ENCODE measurements around the gene USP28.

USP28 gene

DNA sequence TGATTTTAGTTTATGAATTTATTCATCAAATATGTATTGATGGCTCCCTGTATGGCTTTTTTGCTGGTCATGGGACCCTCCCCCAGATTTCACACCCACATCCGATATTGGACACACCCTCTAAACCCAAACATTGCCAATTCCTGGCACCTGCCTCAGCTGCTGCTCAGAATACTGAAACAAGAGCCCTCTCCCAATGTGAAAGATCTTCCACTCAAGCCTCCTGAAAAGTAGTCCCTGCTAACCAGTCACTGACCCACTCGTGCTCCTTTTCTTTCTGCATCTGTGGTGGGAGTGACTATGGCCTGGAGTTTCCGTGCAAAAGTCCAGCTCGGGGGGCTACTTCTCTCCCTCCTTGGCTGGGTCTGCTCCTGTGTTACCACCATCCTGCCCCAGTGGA, 95.9 kb downstream of the USP28 start, which contains the start of gene CLDN25:
Gene CLDN25 (plus strand): TSS at position 301 of the 400 bp plus-strand sequence. CDS start 0 bp downstream, at position 301.
- Histone ChIP-seq H3K9me3 (ENCODE audit: insufficient read depth, low read depth, low read length) (no peaks in the 10 kb centered on the region), H3K79me2 (ENCODE audit: control insufficient read depth, insufficient read depth, low read length, poor library complexity) (no peaks in the 10 kb centered on the region), H3K18ac (ENCODE audit: low read length) (no peak within 1 kb of the TSS), H2BK12ac (ENCODE audit: low read length) (no peak within 1 kb of the TSS), H3K23ac (ENCODE audit: low read length) (no peak within 1 kb of the TSS), H4K8ac (ENCODE audit: low read depth, low read length) (no peak within 1 kb of the TSS), H3K27me3 (ENCODE audit: insufficient read depth, low read length) (no peaks in the 10 kb centered on the region), H3K36me3 (ENCODE audit: control insufficient read depth in 1 of 2, insufficient read depth in 2 of 2, low read length in 2 of 2) (no peaks in the 10 kb centered on the region), H3K4me1 (ENCODE audit: control insufficient read depth in 1 of 2, insufficient read depth in 2 of 2, low read length in 2 of 2) (no peaks in the 10 kb centered on the region), H2BK120ac (ENCODE audit: insufficient read depth, low read length, poor library complexity) (no peak within 1 kb of the TSS), H2BK5ac (ENCODE audit: low read depth, low read length, poor library complexity) (no peak within 1 kb of the TSS), H3K4me2 (ENCODE audit: low read length) (no peak within 1 kb of the TSS), H4K12ac (ENCODE audit: low read depth, low read length) (no peak within 1 kb of the TSS), H3K4me3 (ENCODE audit: low read depth, low read length) (no peak within 1 kb of the TSS), H3K14ac (ENCODE audit: low read length) (no peak within 1 kb of the TSS), H3K4ac (ENCODE audit: low read depth, low read length) (no peak within 1 kb of the TSS), H3K27ac (ENCODE audit: low read depth, low read length) (no peak within 1 kb of the TSS), H3K79me1 (ENCODE audit: low read length) (no peaks in the 10 kb centered on the region), H4K91ac (ENCODE audit: low read depth, low read length) (no peak within 1 kb of the TSS), H3K9ac (ENCODE audit: low read length) (peak within 1 kb of the TSS; percentile 58), H2AK5ac (ENCODE audit: low read length) (no peak within 1 kb of the TSS), H2AFZ (ENCODE audit: insufficient read depth, low read length, poor library complexity) (no peak within 1 kb of the TSS)
- WGBS (ENCODE audit: extremely low coverage, insufficient coverage, insufficient read length), result no CpG with 5 or more reads among the region's 4 CpGs
- DNase-seq, result no peak

DNA sequence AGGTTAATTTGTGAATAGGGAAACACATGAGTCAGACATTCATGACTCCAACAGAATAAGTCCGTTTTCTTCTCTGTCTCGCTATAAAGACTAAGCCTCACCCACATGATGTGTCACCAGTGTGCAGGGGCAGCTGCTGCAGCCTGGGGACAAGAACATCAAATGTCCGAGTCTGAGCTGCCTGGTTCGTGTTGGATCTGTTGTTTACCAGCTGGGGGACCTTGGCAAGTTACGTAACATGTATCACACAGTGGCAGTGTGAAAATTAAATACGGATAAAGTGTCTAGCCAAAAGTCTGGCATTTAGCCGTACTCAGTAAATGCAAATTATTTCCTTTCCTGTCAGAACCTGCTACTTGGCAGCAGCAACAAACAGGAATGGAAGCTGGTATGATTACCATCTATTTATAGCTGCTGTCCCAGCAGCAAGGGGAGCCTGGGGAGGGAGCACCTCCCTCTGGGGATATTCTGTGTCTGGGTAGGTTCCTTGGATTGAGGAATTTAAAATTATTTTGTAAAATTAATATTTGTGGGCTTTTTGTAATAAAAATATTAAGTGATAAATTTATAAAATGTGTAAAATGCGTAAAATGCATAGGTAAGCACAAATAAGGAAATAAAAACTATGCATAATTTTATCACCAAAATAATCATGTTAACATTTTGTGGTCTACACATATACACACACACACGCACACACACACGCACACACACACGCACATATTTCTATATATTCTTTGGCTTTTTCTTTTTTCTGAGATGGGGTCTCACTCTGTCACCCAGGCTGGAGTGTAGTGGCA, 97.1 kb downstream of the USP28 start:
- Histone ChIP-seq H2BK5ac (ENCODE audit: low read depth, low read length, poor library complexity) (no peak overlapping the region), H3K18ac (ENCODE audit: low read length) (no peak overlapping the region), H3K4me1 (ENCODE audit: control insufficient read depth in 1 of 2, insufficient read depth in 2 of 2, low read length in 2 of 2) (no peaks in the 10 kb centered on the region), H3K14ac (ENCODE audit: low read length) (no peak overlapping the region), H3K36me3 (ENCODE audit: control insufficient read depth in 1 of 2, insufficient read depth in 2 of 2, low read length in 2 of 2) (no peaks in the 10 kb centered on the region), H3K9ac (ENCODE audit: low read length) (no peak overlapping the region), H3K79me1 (ENCODE audit: low read length) (peaks cover 1% of the 10 kb centered on the region), H3K27ac (ENCODE audit: low read depth, low read length) (no peak overlapping the region), H3K27me3 (ENCODE audit: insufficient read depth, low read length) (no peaks in the 10 kb centered on the region), H3K79me2 (ENCODE audit: control insufficient read depth, insufficient read depth, low read length, poor library complexity) (peaks cover 1% of the 10 kb centered on the region), H3K4me3 (ENCODE audit: low read depth, low read length) (no peak overlapping the region), H3K4ac (ENCODE audit: low read depth, low read length) (no peak overlapping the region), H2BK12ac (ENCODE audit: low read length) (no peak overlapping the region), H2BK120ac (ENCODE audit: insufficient read depth, low read length, poor library complexity) (no peak overlapping the region), H3K23ac (ENCODE audit: low read length) (no peak overlapping the region), H4K8ac (ENCODE audit: low read depth, low read length) (no peak overlapping the region), H4K91ac (ENCODE audit: low read depth, low read length) (no peak overlapping the region), H3K4me2 (ENCODE audit: low read length) (no peak overlapping the region), H2AK5ac (ENCODE audit: low read length) (no peak overlapping the region), H3K9me3 (ENCODE audit: insufficient read depth, low read depth, low read length) (no peaks in the 10 kb centered on the region), H2AFZ (ENCODE audit: insufficient read depth, low read length, poor library complexity) (no peak overlapping the region), H4K12ac (ENCODE audit: low read depth, low read length) (no peak overlapping the region)
- 100% methylated on average over 1 of the region's 11 CpGs for WGBS (ENCODE audit: extremely low coverage, insufficient coverage, insufficient read length)
- DNase-seq, result peak; percentile 36 to 45

DNA sequence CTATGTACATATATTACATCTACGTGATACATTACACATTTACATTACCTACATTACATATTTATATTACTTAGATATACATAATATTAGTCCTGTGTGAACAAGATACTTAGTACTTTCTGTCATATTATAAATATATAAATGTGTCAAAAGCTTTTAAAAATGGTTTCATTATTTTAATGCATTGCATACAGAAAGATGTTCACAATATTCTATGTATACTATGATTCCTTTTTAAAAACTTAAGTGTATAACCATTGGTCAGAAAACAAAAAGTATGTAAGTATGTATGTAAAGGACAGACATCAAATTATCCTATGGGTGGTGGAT, 101.2 kb downstream of the USP28 start:
- Histone ChIP-seq H3K36me3 (ENCODE audit: control insufficient read depth in 1 of 2, insufficient read depth in 2 of 2, low read length in 2 of 2) (peaks cover 2% of the 10 kb centered on the region in 2 experiments), H2BK120ac (ENCODE audit: insufficient read depth, low read length, poor library complexity) (no peak overlapping the region), H3K9ac (ENCODE audit: low read length) (no peak overlapping the region), H3K9me3 (ENCODE audit: insufficient read depth, low read depth, low read length) (no peaks in the 10 kb centered on the region), H3K79me2 (ENCODE audit: control insufficient read depth, insufficient read depth, low read length, poor library complexity) (peaks cover 5% of the 10 kb centered on the region), H3K14ac (ENCODE audit: low read length) (no peak overlapping the region), H3K4me1 (ENCODE audit: control insufficient read depth in 1 of 2, insufficient read depth in 2 of 2, low read length in 2 of 2) (no peaks in the 10 kb centered on the region), H3K27ac (ENCODE audit: low read depth, low read length) (no peak overlapping the region), H3K18ac (ENCODE audit: low read length) (no peak overlapping the region), H4K12ac (ENCODE audit: low read depth, low read length) (no peak overlapping the region), H4K91ac (ENCODE audit: low read depth, low read length) (no peak overlapping the region), H3K23ac (ENCODE audit: low read length) (no peak overlapping the region), H4K8ac (ENCODE audit: low read depth, low read length) (no peak overlapping the region), H2BK5ac (ENCODE audit: low read depth, low read length, poor library complexity) (no peak overlapping the region), H2AK5ac (ENCODE audit: low read length) (no peak overlapping the region), H3K27me3 (ENCODE audit: insufficient read depth, low read length) (no peaks in the 10 kb centered on the region), H3K4me2 (ENCODE audit: low read length) (no peak overlapping the region), H3K79me1 (ENCODE audit: low read length) (peaks cover 5% of the 10 kb centered on the region), H3K4ac (ENCODE audit: low read depth, low read length) (no peak overlapping the region), H2AFZ (ENCODE audit: insufficient read depth, low read length, poor library complexity) (no peak overlapping the region), H2BK12ac (ENCODE audit: low read length) (no peak overlapping the region), H3K4me3 (ENCODE audit: low read depth, low read length) (no peak overlapping the region)
- DNase-seq, result no peak
- WGBS (ENCODE audit: extremely low coverage, insufficient coverage, insufficient read length), result no CpG with 5 or more reads among the region's 1 CpG

DNA sequence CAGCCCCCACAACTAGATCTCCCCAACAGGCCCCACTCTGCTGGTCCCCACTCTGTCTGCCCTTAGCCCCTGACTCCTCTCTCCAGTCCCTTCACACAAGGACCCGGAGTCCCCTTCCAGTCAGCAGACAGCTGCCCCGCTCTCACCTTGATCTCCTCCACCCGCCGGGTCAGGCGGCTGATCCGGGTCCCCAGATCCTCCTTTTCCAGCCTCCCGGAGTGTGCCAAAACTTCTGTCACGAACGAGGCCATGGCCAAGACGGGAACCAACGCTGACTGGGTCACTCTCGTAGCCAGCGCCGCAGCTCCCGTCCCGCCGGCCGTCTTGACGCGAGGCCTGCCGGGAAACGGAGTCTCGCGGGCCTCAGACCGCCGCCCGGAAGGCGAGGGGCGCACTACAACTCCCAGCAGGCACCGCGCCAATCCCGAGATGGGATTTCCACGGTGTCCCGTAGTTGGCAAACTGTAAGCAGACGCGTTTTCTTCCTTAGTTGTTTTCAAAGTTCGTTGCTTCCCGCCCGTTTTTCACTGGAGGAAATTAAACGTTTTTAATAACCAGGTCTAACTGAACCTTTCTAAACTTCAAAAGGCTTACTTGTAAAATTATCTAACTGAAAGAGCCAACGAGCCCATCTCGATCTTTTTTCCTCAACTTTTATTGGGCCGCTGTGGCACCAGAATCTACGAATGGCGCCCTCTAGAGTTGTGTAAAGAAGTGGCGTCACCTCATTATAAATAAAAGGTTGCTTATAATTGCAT, 101.8 kb downstream of the USP28 start, which contains the start of gene ZW10:
Gene ZW10 (minus strand): TSS at position 277 of the 758 bp plus-strand sequence. CDS start 26 bp downstream, at position 251.
- WGBS (ENCODE audit: extremely low coverage, insufficient coverage, insufficient read length), result no CpG with 5 or more reads among the region's 46 CpGs
- H2AFZ ChIP-seq (ENCODE audit: insufficient read depth, low read length, poor library complexity), result peak within 1 kb of the TSS; percentile 85
- peak within 1 kb of the TSS; percentile 92 for H3K9ac ChIP-seq (ENCODE audit: low read length)
- no peak within 1 kb of the TSS for H3K23ac ChIP-seq (ENCODE audit: low read length)
- peak within 1 kb of the TSS; percentile 60 for H3K4me2 ChIP-seq (ENCODE audit: low read length)
- peaks cover 5% of the 10 kb centered on the region for H3K79me2 ChIP-seq (ENCODE audit: control insufficient read depth, insufficient read depth, low read length, poor library complexity)
- H3K14ac ChIP-seq (ENCODE audit: low read length), result peak within 1 kb of the TSS; percentile 63
- peaks cover 2 to 4% of the 10 kb centered on the region in 2 experiments for H3K36me3 ChIP-seq (ENCODE audit: control insufficient read depth in 1 of 2, insufficient read depth in 2 of 2, low read length in 2 of 2)
- DNase-seq, result peak; percentile 98
- peak within 1 kb of the TSS; percentile 50 for H2BK120ac ChIP-seq (ENCODE audit: insufficient read depth, low read length, poor library complexity)
- H4K91ac ChIP-seq (ENCODE audit: low read depth, low read length), result peak within 1 kb of the TSS; percentile 67
- H3K79me1 ChIP-seq (ENCODE audit: low read length), result peaks cover 5% of the 10 kb centered on the region
- H3K18ac ChIP-seq (ENCODE audit: low read length), result peak within 1 kb of the TSS; percentile 40
- no peaks in the 10 kb centered on the region for H3K9me3 ChIP-seq (ENCODE audit: insufficient read depth, low read depth, low read length)
- H3K4me3 ChIP-seq (ENCODE audit: low read depth, low read length), result peak within 1 kb of the TSS; percentile 88
- H3K27me3 ChIP-seq (ENCODE audit: insufficient read depth, low read length), result no peaks in the 10 kb centered on the region
- no peak within 1 kb of the TSS for H2BK12ac ChIP-seq (ENCODE audit: low read length)
- H3K27ac ChIP-seq (ENCODE audit: low read depth, low read length), result peak within 1 kb of the TSS; percentile 20
- peak within 1 kb of the TSS; percentile 65 for H4K12ac ChIP-seq (ENCODE audit: low read depth, low read length)
- peak within 1 kb of the TSS; percentile 42 for H2BK5ac ChIP-seq (ENCODE audit: low read depth, low read length, poor library complexity)
- no peak within 1 kb of the TSS for H2AK5ac ChIP-seq (ENCODE audit: low read length)
- H3K4ac ChIP-seq (ENCODE audit: low read depth, low read length), result peak within 1 kb of the TSS; percentile 22
- H3K4me1 ChIP-seq (ENCODE audit: control insufficient read depth in 1 of 2, insufficient read depth in 2 of 2, low read length in 2 of 2), result no peaks in the 10 kb centered on the region
- H4K8ac ChIP-seq (ENCODE audit: low read depth, low read length), result peak within 1 kb of the TSS; percentile 88

Measured in trophoblast cell (in vitro differentiated cells and primary cell).